ENCODE data around the gene FIBP.

Gene FIBP

GRCh38 chr11:65912845-65913244 is 24.6 kb upstream of the FIBP start:
- DNase-seq (ENCODE audit: low read depth, low spot score) = no peak
- Histone ChIP-seq H3K4me1 (ENCODE audit: insufficient read depth, insufficient read length) (peaks cover 33% of the 10 kb centered on the region), H3K4me3 (ENCODE audit: insufficient read length, low read depth) (no peak overlapping the region), H3K36me3 (ENCODE audit: insufficient read depth, insufficient read length, low read length) (peaks cover 12% of the 10 kb centered on the region), H3K27me3 (ENCODE audit: insufficient read depth, insufficient read length) (no peaks in the 10 kb centered on the region), H3K9me3 (ENCODE audit: insufficient read depth, low read length) (no peaks in the 10 kb centered on the region), H3K9ac (ENCODE audit: insufficient read length, low read depth) (peak overlapping the region; percentile 53)
- no peak for TF ChIP-seq YY1 (IDR thresholded peaks at IDR 0.05; ENCODE audit: insufficient read depth, insufficient read length)
- TF ChIP-seq ZNF274 (IDR thresholded peaks at IDR 0.05; ENCODE audit: low read depth, low read length) = no peak
- no peak for TF ChIP-seq SUZ12 (IDR thresholded peaks at IDR 0.05; ENCODE audit: extremely low read depth, insufficient read depth, insufficient read length)

GRCh38 chr11:65911682-65912568 is 23.7 kb upstream of the FIBP start:
- TF ChIP-seq SUZ12 (IDR thresholded peaks at IDR 0.05; ENCODE audit: extremely low read depth, insufficient read depth, insufficient read length) (no peak), ZNF274 (IDR thresholded peaks at IDR 0.05; ENCODE audit: low read depth, low read length) (no peak), YY1 (IDR thresholded peaks at IDR 0.05; ENCODE audit: insufficient read depth, insufficient read length) (no peak)
- Histone ChIP-seq H3K9me3 (ENCODE audit: insufficient read depth, low read length) (no peaks in the 10 kb centered on the region), H3K27me3 (ENCODE audit: insufficient read depth, insufficient read length) (no peaks in the 10 kb centered on the region), H3K9ac (ENCODE audit: insufficient read length, low read depth) (peak overlapping the region; percentile 71), H3K4me1 (ENCODE audit: insufficient read depth, insufficient read length) (peaks cover 24% of the 10 kb centered on the region), H3K36me3 (ENCODE audit: insufficient read depth, insufficient read length, low read length) (peaks cover 3% of the 10 kb centered on the region), H3K4me3 (ENCODE audit: insufficient read length, low read depth) (no peak overlapping the region)
- DNase-seq (ENCODE audit: low read depth, low spot score) = peak; percentile 64

GRCh38 chr11:65907878-65908277 is 19.6 kb upstream of the FIBP start:
- Histone ChIP-seq H3K36me3 (ENCODE audit: insufficient read depth, insufficient read length, low read length) (no peaks in the 10 kb centered on the region), H3K9ac (ENCODE audit: insufficient read length, low read depth) (no peak overlapping the region), H3K27me3 (ENCODE audit: insufficient read depth, insufficient read length) (no peaks in the 10 kb centered on the region), H3K4me3 (ENCODE audit: insufficient read length, low read depth) (no peak overlapping the region), H3K9me3 (ENCODE audit: insufficient read depth, low read length) (no peaks in the 10 kb centered on the region), H3K4me1 (ENCODE audit: insufficient read depth, insufficient read length) (peaks cover 11% of the 10 kb centered on the region)
- DNase-seq (ENCODE audit: low read depth, low spot score) = no peak
- TF ChIP-seq ZNF274 (IDR thresholded peaks at IDR 0.05; ENCODE audit: low read depth, low read length) (no peak), SUZ12 (IDR thresholded peaks at IDR 0.05; ENCODE audit: extremely low read depth, insufficient read depth, insufficient read length) (no peak), YY1 (IDR thresholded peaks at IDR 0.05; ENCODE audit: insufficient read depth, insufficient read length) (no peak)

DNA sequence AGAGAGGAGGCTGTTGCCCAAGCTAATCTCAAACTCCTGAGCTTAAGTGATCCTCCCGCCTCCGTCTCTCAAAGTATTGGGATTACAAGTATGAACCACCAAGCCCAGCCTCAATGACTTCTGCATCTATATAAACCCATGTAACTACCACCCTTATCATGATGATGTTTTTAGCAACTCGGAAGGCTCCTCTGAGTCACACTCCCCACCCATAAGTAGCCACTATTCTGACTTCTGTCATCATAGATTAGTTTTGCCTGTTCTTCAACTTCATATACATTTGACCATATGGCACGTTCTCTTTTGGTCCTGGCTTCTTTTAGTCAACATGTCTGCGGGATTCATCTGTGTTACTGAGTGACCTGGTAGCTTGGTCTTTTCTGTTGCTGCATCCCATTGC is 18.3 kb upstream of the FIBP start:
- Histone ChIP-seq H3K9ac (ENCODE audit: insufficient read length, low read depth) (no peak overlapping the region), H3K9me3 (ENCODE audit: insufficient read depth, low read length) (no peaks in the 10 kb centered on the region), H3K36me3 (ENCODE audit: insufficient read depth, insufficient read length, low read length) (no peaks in the 10 kb centered on the region), H3K4me1 (ENCODE audit: insufficient read depth, insufficient read length) (peaks cover 8% of the 10 kb centered on the region), H3K4me3 (ENCODE audit: insufficient read length, low read depth) (no peak overlapping the region), H3K27me3 (ENCODE audit: insufficient read depth, insufficient read length) (peaks cover 6% of the 10 kb centered on the region)
- TF ChIP-seq SUZ12 (IDR thresholded peaks at IDR 0.05; ENCODE audit: extremely low read depth, insufficient read depth, insufficient read length) (no peak), YY1 (IDR thresholded peaks at IDR 0.05; ENCODE audit: insufficient read depth, insufficient read length) (no peak), ZNF274 (IDR thresholded peaks at IDR 0.05; ENCODE audit: low read depth, low read length) (no peak)
- DNase-seq (ENCODE audit: low read depth, low spot score) = no peak

- DNase-seq (ENCODE audit: low read depth, low spot score) = no peak
- H3K36me3 ChIP-seq (ENCODE audit: insufficient read depth, insufficient read length, low read length) = no peaks in the 10 kb centered on the region
- TF ChIP-seq ZNF274 (IDR thresholded peaks at IDR 0.05; ENCODE audit: low read depth, low read length) = no peak
- H3K27me3 ChIP-seq (ENCODE audit: insufficient read depth, insufficient read length) = peaks cover 30% of the 10 kb centered on the region
- H3K4me3 ChIP-seq (ENCODE audit: insufficient read length, low read depth) = no peak overlapping the region
- H3K9ac ChIP-seq (ENCODE audit: insufficient read length, low read depth) = peak overlapping the region; percentile 12
- H3K9me3 ChIP-seq (ENCODE audit: insufficient read depth, low read length) = no peaks in the 10 kb centered on the region
- H3K4me1 ChIP-seq (ENCODE audit: insufficient read depth, insufficient read length) = peaks cover 5% of the 10 kb centered on the region
These were observed 15.4 kb upstream of the FIBP start for GRCh38 chr11:65903715-65904114.

DNA sequence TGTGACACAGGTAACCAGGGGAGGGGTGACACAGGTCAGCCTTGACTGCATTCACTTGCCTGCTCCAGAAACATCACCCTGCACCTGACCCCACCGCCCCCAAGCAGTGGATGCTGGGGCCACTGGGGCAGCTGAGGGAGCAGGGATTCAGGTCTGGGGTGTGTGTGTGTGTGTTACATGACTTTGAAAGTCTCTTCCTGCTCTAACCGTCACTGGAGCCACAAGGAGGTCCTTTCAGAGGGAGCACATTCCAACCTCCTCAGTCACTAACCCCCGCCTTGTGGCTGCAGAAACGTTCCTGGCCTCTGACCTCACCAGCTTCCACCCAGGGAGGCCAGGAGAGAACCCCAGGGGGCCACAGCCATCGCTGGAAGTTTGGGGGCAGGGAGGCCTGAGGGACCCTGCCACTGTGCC is 14.8 kb upstream of the FIBP start:
- TF ChIP-seq SUZ12 (IDR thresholded peaks at IDR 0.05; ENCODE audit: extremely low read depth, insufficient read depth, insufficient read length) = no peak
- TF ChIP-seq ZNF274 (IDR thresholded peaks at IDR 0.05; ENCODE audit: low read depth, low read length) = no peak
- TF ChIP-seq YY1 (IDR thresholded peaks at IDR 0.05; ENCODE audit: insufficient read depth, insufficient read length) = no peak
- Histone ChIP-seq H3K9me3 (ENCODE audit: insufficient read depth, low read length) (no peaks in the 10 kb centered on the region), H3K4me1 (ENCODE audit: insufficient read depth, insufficient read length) (peaks cover 5% of the 10 kb centered on the region), H3K27me3 (ENCODE audit: insufficient read depth, insufficient read length) (peaks cover 35% of the 10 kb centered on the region), H3K4me3 (ENCODE audit: insufficient read length, low read depth) (no peak overlapping the region), H3K36me3 (ENCODE audit: insufficient read depth, insufficient read length, low read length) (peaks cover 5% of the 10 kb centered on the region), H3K9ac (ENCODE audit: insufficient read length, low read depth) (peak overlapping the region; percentile 65)
- no peak for DNase-seq (ENCODE audit: low read depth, low spot score)

DNA sequence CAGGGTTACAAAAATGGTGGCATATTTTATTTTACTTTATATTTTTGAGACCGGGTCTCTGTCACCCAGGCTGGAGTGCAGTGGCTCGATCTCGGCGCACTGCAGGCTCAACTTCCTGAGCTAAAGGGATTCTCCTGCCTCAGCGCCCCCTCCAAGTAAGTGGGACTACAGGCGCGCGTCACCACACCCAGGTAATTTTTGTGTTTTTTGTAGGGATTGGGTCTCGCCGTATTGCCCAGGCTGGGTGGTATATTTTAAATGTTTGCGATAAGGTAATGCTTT is 12.6 kb upstream of the FIBP start:
- Histone ChIP-seq H3K4me1 (ENCODE audit: insufficient read depth, insufficient read length) (peaks cover 5% of the 10 kb centered on the region), H3K9me3 (ENCODE audit: insufficient read depth, low read length) (no peaks in the 10 kb centered on the region), H3K36me3 (ENCODE audit: insufficient read depth, insufficient read length, low read length) (peaks cover 25% of the 10 kb centered on the region), H3K4me3 (ENCODE audit: insufficient read length, low read depth) (no peak overlapping the region), H3K9ac (ENCODE audit: insufficient read length, low read depth) (no peak overlapping the region), H3K27me3 (ENCODE audit: insufficient read depth, insufficient read length) (peaks cover 35% of the 10 kb centered on the region)
- no peak for DNase-seq (ENCODE audit: low read depth, low spot score)
- no peak for TF ChIP-seq ZNF274 (IDR thresholded peaks at IDR 0.05; ENCODE audit: low read depth, low read length)
- no peak for TF ChIP-seq YY1 (IDR thresholded peaks at IDR 0.05; ENCODE audit: insufficient read depth, insufficient read length)
- TF ChIP-seq SUZ12 (IDR thresholded peaks at IDR 0.05; ENCODE audit: extremely low read depth, insufficient read depth, insufficient read length) = no peak
